Measurements from ENCODE around the gene CACNG4. TPM values are rescaled to one million over a fixed set of nuclear protein-coding genes. Genes with fewer than 3 reads are reported as not detected.

CACNG4 gene
- polyA plus RNA-seq, 3 donors = not detected

DNA sequence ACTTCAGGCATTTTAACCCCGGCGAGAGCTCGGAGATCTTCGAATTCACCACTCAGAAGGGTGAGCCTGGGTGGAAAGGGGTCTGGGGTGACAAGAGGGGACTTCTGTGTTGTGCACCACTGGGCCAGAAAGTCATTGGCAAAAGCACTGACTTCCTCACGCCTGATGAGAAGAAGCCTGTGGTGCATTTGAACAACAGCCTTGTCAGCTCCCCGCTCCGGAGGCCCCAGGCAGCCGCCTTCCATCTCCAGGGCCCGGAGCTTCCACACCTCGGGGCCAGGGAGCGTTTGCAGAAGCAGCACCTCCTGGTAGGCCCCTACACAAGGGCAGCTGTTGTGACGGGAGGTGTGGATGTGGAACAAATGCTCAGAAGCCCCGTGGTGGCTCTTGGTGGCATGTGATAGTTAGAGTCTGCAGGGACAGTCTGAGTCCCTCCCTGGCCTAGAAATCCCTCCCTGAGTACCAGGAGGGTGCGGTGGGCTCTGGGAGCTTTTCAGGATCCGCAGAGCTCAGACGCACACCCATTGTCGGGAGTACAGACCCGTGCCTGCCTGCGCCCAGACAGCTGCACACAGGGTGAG is 89.6 kb downstream of the CACNG4 start:
- no peaks in the 10 kb centered on the region for H3K79me2 ChIP-seq (ENCODE audit: insufficient read depth, low read length)
- H3K9me3 ChIP-seq (replicated peaks in 1 of 2; ENCODE audit: control insufficient read depth in 1 of 2, insufficient read depth in 1 of 2, low read length in 2 of 2) = peaks cover 8 to 11% of the 10 kb centered on the region in 2 donors
- H3K9me3 Mint-ChIP-seq = peaks cover 4 to 12% (median 10%) of the 10 kb centered on the region in 7 donors
- H3K4me1 Mint-ChIP-seq = no peaks in the 10 kb centered on the region
- no peaks in the 10 kb centered on the region for H3K27me3 ChIP-seq (ENCODE audit: control insufficient read depth in 2 of 2, insufficient read depth in 2 of 2, low read length in 2 of 2)
- H3K4me2 ChIP-seq (replicated peaks; ENCODE audit: extremely low read depth, low read length, poor library complexity, severe bottlenecking) = no peak overlapping the region
- no peak overlapping the region for H3K4me3 Mint-ChIP-seq
- no peak overlapping the region for H3K9ac ChIP-seq (ENCODE audit: insufficient read depth, low read length, poor library complexity, severe bottlenecking)
- intact Hi-C loops (cut with micrococcal nuclease) = no loop called here
- no peak overlapping the region for H3K27ac ChIP-seq (ENCODE audit: low read depth in 1 of 2, low read length in 2 of 2)
- WGBS (ENCODE audit: insufficient coverage) = 94% methylated on average over 14 of the region's 19 CpGs
- no peak overlapping the region for H2AFZ ChIP-seq (ENCODE audit: insufficient read depth, low read depth, low read length, poor library complexity, severe bottlenecking)
- H3K27ac Mint-ChIP-seq = no peak overlapping the region
- no peaks in the 10 kb centered on the region for H3K36me3 Mint-ChIP-seq
- no peaks in the 10 kb centered on the region for H3K36me3 ChIP-seq (replicated peaks in 1 of 2; ENCODE audit: control insufficient read depth in 1 of 2, insufficient read depth in 2 of 2, low read length in 2 of 2)
- no peaks in the 10 kb centered on the region for H3K27me3 Mint-ChIP-seq (ENCODE audit: low read depth in 3 of 3)
- no peak overlapping the region for H3K4me3 ChIP-seq (replicated peaks in 1 of 3; ENCODE audit: low read depth in 2 of 3, low read length in 3 of 3)
- H4K20me1 ChIP-seq (ENCODE audit: insufficient read depth, low read length) = no peaks in the 10 kb centered on the region
- no peaks in the 10 kb centered on the region for H3K4me1 ChIP-seq (ENCODE audit: control insufficient read depth in 1 of 2, insufficient read depth in 2 of 2, low read length in 2 of 2)
- TF ChIP-seq, protein P1, sequence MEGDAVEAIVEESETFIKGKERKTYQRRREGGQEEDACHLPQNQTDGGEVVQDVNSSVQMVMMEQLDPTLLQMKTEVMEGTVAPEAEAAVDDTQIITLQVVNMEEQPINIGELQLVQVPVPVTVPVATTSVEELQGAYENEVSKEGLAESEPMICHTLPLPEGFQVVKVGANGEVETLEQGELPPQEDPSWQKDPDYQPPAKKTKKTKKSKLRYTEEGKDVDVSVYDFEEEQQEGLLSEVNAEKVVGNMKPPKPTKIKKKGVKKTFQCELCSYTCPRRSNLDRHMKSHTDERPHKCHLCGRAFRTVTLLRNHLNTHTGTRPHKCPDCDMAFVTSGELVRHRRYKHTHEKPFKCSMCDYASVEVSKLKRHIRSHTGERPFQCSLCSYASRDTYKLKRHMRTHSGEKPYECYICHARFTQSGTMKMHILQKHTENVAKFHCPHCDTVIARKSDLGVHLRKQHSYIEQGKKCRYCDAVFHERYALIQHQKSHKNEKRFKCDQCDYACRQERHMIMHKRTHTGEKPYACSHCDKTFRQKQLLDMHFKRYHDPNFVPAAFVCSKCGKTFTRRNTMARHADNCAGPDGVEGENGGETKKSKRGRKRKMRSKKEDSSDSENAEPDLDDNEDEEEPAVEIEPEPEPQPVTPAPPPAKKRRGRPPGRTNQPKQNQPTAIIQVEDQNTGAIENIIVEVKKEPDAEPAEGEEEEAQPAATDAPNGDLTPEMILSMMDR (IDR thresholded peaks at IDR 0.05) = no peak
- DNase-seq = no peak

DNA sequence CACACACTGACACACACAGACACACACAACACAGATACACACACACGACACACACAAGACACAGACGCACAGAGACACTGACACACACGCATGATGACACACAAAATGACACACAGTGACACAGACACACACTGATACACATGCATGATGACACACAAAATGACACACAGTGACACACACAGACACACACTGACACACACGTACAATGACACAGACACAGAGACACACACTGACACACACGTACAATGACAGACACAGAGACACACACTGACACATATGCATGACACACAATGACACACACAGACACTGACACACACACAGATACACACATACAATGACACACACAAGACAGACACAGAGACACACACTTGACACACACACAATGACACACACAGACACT is 90.1 kb downstream of the CACNG4 start:
- Histone ChIP-seq H3K27me3 (ENCODE audit: control insufficient read depth in 2 of 2, insufficient read depth in 2 of 2, low read length in 2 of 2) (no peaks in the 10 kb centered on the region), H3K4me2 (replicated peaks; ENCODE audit: extremely low read depth, low read length, poor library complexity, severe bottlenecking) (no peak overlapping the region), H3K27ac (ENCODE audit: low read depth in 1 of 2, low read length in 2 of 2) (no peak overlapping the region), H3K36me3 (replicated peaks in 1 of 2; ENCODE audit: control insufficient read depth in 1 of 2, insufficient read depth in 2 of 2, low read length in 2 of 2) (no peaks in the 10 kb centered on the region), H3K4me1 (ENCODE audit: control insufficient read depth in 1 of 2, insufficient read depth in 2 of 2, low read length in 2 of 2) (no peaks in the 10 kb centered on the region), H2AFZ (ENCODE audit: insufficient read depth, low read depth, low read length, poor library complexity, severe bottlenecking) (no peak overlapping the region), H3K9me3 (replicated peaks in 1 of 2; ENCODE audit: control insufficient read depth in 1 of 2, insufficient read depth in 1 of 2, low read length in 2 of 2) (peaks cover 3 to 6% of the 10 kb centered on the region in 2 donors), H3K79me2 (ENCODE audit: insufficient read depth, low read length) (no peaks in the 10 kb centered on the region), H3K4me3 (replicated peaks in 1 of 3; ENCODE audit: low read depth in 2 of 3, low read length in 3 of 3) (no peak overlapping the region), H4K20me1 (ENCODE audit: insufficient read depth, low read length) (no peaks in the 10 kb centered on the region), H3K9ac (ENCODE audit: insufficient read depth, low read length, poor library complexity, severe bottlenecking) (no peak overlapping the region)
- intact Hi-C loops (cut with micrococcal nuclease) = no loop called here
- Mint-ChIP-seq H3K27ac (no peak overlapping the region), H3K36me3 (no peaks in the 10 kb centered on the region), H3K9me3 (peaks cover 1 to 7% (median 6%) of the 10 kb centered on the region in 7 donors), H3K4me1 (no peaks in the 10 kb centered on the region), H3K27me3 (ENCODE audit: low read depth in 3 of 3) (no peaks in the 10 kb centered on the region), H3K4me3 (no peak overlapping the region)
- TF ChIP-seq, protein P1 (IDR thresholded peaks at IDR 0.05) = no peak
- WGBS (ENCODE audit: insufficient coverage) = 83% methylated on average over 4 of the region's 5 CpGs
- DNase-seq = no peak

Measured in CD14-positive monocyte (primary cell).